ENCODE measurements around the gene PCID2.

Gene PCID2

DNA sequence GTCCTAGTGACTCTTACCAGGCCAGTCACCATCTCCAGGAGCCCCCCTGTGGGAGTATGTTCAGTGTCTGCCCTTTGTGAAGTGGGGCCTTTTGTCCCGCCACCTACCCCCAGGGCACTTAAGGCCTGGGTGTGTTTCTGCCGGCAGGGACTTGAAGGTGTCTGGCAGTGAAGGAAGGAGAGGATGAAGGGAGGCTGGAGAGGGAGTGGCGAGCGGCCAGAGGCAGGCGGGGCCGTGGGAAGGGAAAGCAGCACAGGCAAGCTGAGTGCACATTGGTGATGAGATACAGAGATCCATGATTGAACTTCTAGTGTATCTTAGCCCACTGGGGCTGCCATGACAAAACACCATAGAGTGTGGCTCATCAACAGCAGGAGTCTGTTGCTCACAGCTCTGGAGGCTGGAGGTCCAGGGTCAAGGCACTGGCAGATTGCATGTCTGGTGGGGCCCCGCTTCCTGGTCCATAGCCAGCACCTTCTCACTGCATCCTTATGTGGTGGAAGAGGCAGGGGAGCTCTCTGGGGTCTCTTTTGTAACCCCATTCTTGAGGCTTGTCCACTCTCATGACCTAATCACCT lies 18.5 kb upstream of the PCID2 start:
- no peak overlapping the region for H3K9ac ChIP-seq (ENCODE audit: insufficient read length, low read depth)
- no peaks in the 10 kb centered on the region for H3K27me3 ChIP-seq (ENCODE audit: insufficient read depth, insufficient read length)
- H3K4me1 ChIP-seq (ENCODE audit: insufficient read depth, insufficient read length) = peaks cover 4% of the 10 kb centered on the region
- peaks cover 80% of the 10 kb centered on the region for H3K36me3 ChIP-seq (ENCODE audit: insufficient read depth, insufficient read length, low read length)
- H3K9me3 ChIP-seq (ENCODE audit: insufficient read depth, low read length) = no peaks in the 10 kb centered on the region
- DNase-seq (ENCODE audit: low read depth, low spot score) = no peak
- H3K4me3 ChIP-seq (ENCODE audit: insufficient read length, low read depth) = no peak overlapping the region
- no peak for TF ChIP-seq SUZ12 (IDR thresholded peaks at IDR 0.05; ENCODE audit: extremely low read depth, insufficient read depth, insufficient read length)
- no peak for TF ChIP-seq ZNF274 (IDR thresholded peaks at IDR 0.05; ENCODE audit: low read depth, low read length)
- TF ChIP-seq YY1 (IDR thresholded peaks at IDR 0.05; ENCODE audit: insufficient read depth, insufficient read length) = no peak

DNA sequence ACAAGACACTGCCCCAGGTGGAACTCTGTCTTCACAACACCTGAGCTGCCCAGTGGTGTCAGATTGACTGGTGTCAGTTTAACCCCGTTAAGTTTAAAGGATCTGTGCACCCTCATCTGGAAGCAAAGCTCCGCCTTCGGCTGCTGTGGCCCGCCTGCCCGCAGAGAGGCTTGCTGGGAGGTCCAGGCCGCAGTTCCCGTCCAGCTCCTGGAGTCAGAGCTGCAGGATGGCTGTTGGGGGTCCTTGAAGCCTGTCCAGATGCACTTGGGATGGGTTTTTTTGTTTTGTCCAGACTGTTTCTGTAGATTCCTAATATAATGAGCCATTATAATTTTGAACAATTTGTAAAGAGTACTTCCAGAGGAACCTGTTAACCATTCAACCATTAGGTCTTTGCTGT lies 17.0 kb upstream of the PCID2 start:
- peaks cover 85% of the 10 kb centered on the region for H3K36me3 ChIP-seq (ENCODE audit: insufficient read depth, insufficient read length, low read length)
- H3K9me3 ChIP-seq (ENCODE audit: insufficient read depth, low read length) = no peaks in the 10 kb centered on the region

DNA sequence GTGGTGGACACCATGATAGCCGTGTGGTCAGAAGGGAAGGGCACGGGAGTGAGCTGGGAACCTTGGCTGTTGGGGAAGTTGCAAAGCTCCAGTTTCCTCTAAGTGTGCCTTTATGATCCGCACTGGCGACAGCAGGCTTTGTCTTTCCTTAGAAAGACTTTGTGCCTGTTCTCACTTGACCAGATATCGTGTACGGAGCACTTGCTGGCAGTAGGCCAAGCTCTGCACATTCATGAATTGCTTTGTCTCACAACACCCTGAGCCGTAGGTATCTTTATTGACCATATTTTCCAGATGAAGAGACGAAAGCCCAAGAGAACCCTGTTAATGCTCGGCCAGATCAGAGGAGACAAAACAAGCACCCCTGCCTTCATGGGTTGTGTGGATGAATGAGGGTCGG lies 16.0 kb upstream of the PCID2 start:
- peaks cover 85% of the 10 kb centered on the region for H3K36me3 ChIP-seq (ENCODE audit: insufficient read depth, insufficient read length, low read length)
- no peaks in the 10 kb centered on the region for H3K9me3 ChIP-seq (ENCODE audit: insufficient read depth, low read length)
- no peak overlapping the region for H3K9ac ChIP-seq (ENCODE audit: insufficient read length, low read depth)
- H3K27me3 ChIP-seq (ENCODE audit: insufficient read depth, insufficient read length) = no peaks in the 10 kb centered on the region
- TF ChIP-seq SUZ12 (IDR thresholded peaks at IDR 0.05; ENCODE audit: extremely low read depth, insufficient read depth, insufficient read length) (no peak), ZNF274 (IDR thresholded peaks at IDR 0.05; ENCODE audit: low read depth, low read length) (no peak), YY1 (IDR thresholded peaks at IDR 0.05; ENCODE audit: insufficient read depth, insufficient read length) (no peak)
- no peak overlapping the region for H3K4me3 ChIP-seq (ENCODE audit: insufficient read length, low read depth)
- H3K4me1 ChIP-seq (ENCODE audit: insufficient read depth, insufficient read length) = peaks cover 6% of the 10 kb centered on the region
- no peak for DNase-seq (ENCODE audit: low read depth, low spot score)

More for the DNA sequence above, 17.0 kb upstream of the PCID2 start:
- H3K4me1 ChIP-seq (ENCODE audit: insufficient read depth, insufficient read length) = peaks cover 4% of the 10 kb centered on the region
- H3K9ac ChIP-seq (ENCODE audit: insufficient read length, low read depth) = no peak overlapping the region
- no peaks in the 10 kb centered on the region for H3K27me3 ChIP-seq (ENCODE audit: insufficient read depth, insufficient read length)
- no peak for DNase-seq (ENCODE audit: low read depth, low spot score)
- no peak for TF ChIP-seq ZNF274 (IDR thresholded peaks at IDR 0.05; ENCODE audit: low read depth, low read length)
- no peak for TF ChIP-seq YY1 (IDR thresholded peaks at IDR 0.05; ENCODE audit: insufficient read depth, insufficient read length)
- no peak for TF ChIP-seq SUZ12 (IDR thresholded peaks at IDR 0.05; ENCODE audit: extremely low read depth, insufficient read depth, insufficient read length)
- H3K4me3 ChIP-seq (ENCODE audit: insufficient read length, low read depth) = no peak overlapping the region

DNA sequence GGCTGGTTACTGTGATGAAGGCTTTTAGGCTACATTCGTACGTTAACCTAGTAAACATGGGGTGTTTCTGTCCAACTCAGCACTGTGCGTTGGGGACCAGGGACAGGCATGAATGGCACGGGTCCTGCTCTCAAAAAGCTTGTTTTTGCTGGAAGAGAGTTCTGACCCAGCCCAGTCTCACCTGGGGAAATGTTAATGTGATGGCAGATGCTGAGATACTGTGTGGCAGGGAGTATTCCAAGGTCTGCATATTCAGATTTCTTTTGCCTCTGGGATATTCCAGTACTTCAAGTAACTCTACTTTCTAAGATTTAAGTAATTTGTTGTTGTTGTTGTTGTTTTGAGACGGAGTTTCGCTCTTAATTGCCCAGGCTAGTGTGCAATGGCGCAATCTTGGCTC lies 14.6 kb upstream of the PCID2 start:
- peaks cover 87% of the 10 kb centered on the region for H3K36me3 ChIP-seq (ENCODE audit: insufficient read depth, insufficient read length, low read length)
- TF ChIP-seq SUZ12 (IDR thresholded peaks at IDR 0.05; ENCODE audit: extremely low read depth, insufficient read depth, insufficient read length) (no peak), YY1 (IDR thresholded peaks at IDR 0.05; ENCODE audit: insufficient read depth, insufficient read length) (no peak), ZNF274 (IDR thresholded peaks at IDR 0.05; ENCODE audit: low read depth, low read length) (no peak)

DNA sequence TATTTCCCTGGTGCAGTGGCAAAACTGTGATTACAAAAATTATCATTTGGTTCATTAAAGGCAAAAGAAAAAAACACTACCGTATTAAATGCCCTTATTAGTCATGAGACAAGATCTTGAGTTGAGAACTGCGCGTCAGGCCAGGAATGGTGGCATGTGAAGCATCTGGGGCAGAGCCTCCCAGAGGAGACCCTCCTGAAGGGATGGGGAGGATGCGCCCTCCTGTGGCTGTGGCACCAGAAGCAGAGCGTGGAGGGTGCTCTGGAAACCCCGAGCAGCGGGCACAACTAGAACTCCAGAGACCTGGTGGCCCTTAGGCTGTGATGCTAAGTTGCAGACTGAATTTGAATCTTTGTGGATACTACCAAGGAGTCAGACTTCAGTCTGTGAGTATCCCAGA lies 12.4 kb upstream of the PCID2 start:
- no peak for TF ChIP-seq SUZ12 (IDR thresholded peaks at IDR 0.05; ENCODE audit: extremely low read depth, insufficient read depth, insufficient read length)
- no peak for TF ChIP-seq YY1 (IDR thresholded peaks at IDR 0.05; ENCODE audit: insufficient read depth, insufficient read length)
- no peak for TF ChIP-seq ZNF274 (IDR thresholded peaks at IDR 0.05; ENCODE audit: low read depth, low read length)
- no peaks in the 10 kb centered on the region for H3K9me3 ChIP-seq (ENCODE audit: insufficient read depth, low read length)
- DNase-seq (ENCODE audit: low read depth, low spot score) = no peak
- no peak overlapping the region for H3K9ac ChIP-seq (ENCODE audit: insufficient read length, low read depth)
- H3K27me3 ChIP-seq (ENCODE audit: insufficient read depth, insufficient read length) = no peaks in the 10 kb centered on the region
- H3K4me1 ChIP-seq (ENCODE audit: insufficient read depth, insufficient read length) = peaks cover 7% of the 10 kb centered on the region
- no peak overlapping the region for H3K4me3 ChIP-seq (ENCODE audit: insufficient read length, low read depth)
- peaks cover 68% of the 10 kb centered on the region for H3K36me3 ChIP-seq (ENCODE audit: insufficient read depth, insufficient read length, low read length)

More for the DNA sequence above, 14.6 kb upstream of the PCID2 start:
- H3K9me3 ChIP-seq (ENCODE audit: insufficient read depth, low read length) = no peaks in the 10 kb centered on the region
- H3K9ac ChIP-seq (ENCODE audit: insufficient read length, low read depth) = no peak overlapping the region
- H3K27me3 ChIP-seq (ENCODE audit: insufficient read depth, insufficient read length) = no peaks in the 10 kb centered on the region
- H3K4me1 ChIP-seq (ENCODE audit: insufficient read depth, insufficient read length) = peaks cover 6% of the 10 kb centered on the region
- H3K4me3 ChIP-seq (ENCODE audit: insufficient read length, low read depth) = no peak overlapping the region
- no peak for DNase-seq (ENCODE audit: low read depth, low spot score)

DNA sequence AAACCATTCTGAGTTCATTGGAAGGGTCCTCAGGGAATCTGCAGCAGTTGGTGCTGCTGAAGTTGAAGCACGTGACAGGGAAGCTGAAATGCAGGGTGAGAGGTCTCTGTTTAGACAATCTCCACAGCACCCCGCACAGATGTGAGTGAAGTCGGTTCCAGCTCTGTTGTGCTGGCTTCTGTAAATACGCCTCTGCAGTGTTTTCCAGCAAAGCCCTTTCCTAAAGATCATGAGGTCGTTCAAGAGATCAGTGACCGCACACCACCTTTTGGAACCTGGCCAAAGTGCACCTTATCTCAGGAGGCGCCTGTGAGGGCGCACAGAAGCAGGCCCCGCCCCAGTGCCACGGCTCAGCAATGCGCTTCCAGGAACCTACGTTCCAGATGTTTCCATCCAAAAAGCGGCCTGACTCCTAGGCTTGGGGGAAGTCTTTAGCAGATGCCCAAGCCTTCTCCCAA lies 11.7 kb upstream of the PCID2 start:
- no peak for DNase-seq (ENCODE audit: low read depth, low spot score)
- Histone ChIP-seq H3K9me3 (ENCODE audit: insufficient read depth, low read length) (no peaks in the 10 kb centered on the region), H3K36me3 (ENCODE audit: insufficient read depth, insufficient read length, low read length) (peaks cover 61% of the 10 kb centered on the region), H3K9ac (ENCODE audit: insufficient read length, low read depth) (no peak overlapping the region), H3K27me3 (ENCODE audit: insufficient read depth, insufficient read length) (no peaks in the 10 kb centered on the region), H3K4me3 (ENCODE audit: insufficient read length, low read depth) (no peak overlapping the region), H3K4me1 (ENCODE audit: insufficient read depth, insufficient read length) (peaks cover 13% of the 10 kb centered on the region)
- no peak for TF ChIP-seq ZNF274 (IDR thresholded peaks at IDR 0.05; ENCODE audit: low read depth, low read length)
- TF ChIP-seq YY1 (IDR thresholded peaks at IDR 0.05; ENCODE audit: insufficient read depth, insufficient read length) = no peak
- TF ChIP-seq SUZ12 (IDR thresholded peaks at IDR 0.05; ENCODE audit: extremely low read depth, insufficient read depth, insufficient read length) = no peak

DNA sequence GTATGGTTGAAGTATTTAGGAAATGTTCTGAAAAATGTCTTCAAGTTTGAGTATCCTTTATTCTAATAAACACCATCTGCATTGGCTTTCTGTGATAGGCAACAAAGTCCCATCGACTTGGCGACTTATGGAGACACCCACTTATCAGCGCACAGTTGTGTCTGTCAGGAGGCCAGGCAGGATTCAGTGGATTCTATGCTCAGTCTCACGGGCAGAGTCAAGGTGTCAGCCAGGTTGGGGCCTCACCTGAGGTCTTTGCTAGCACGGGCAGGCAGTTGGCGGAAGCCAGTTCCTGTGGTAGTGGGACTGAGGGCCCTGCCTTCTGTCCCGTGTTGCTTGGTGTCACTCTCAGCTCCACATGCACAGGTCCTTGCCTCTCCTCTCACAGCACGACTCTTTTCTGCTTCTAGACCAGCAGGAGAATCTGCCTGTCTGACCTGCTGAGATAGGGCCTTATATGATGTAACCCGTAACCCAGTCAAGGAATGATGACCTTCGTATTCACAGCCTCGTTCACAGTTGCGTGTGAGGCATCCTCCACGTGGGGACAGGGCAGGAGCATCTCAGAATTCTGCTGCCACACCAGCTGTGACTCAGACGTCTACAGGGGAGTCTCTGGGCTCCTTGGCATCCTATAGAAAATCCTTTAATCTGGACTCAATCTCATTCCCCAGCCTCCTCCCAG lies 10.9 kb upstream of the PCID2 start:
- H3K4me3 ChIP-seq (ENCODE audit: insufficient read length, low read depth) = no peak overlapping the region
- no peak overlapping the region for H3K9ac ChIP-seq (ENCODE audit: insufficient read length, low read depth)
- no peaks in the 10 kb centered on the region for H3K9me3 ChIP-seq (ENCODE audit: insufficient read depth, low read length)
- no peaks in the 10 kb centered on the region for H3K27me3 ChIP-seq (ENCODE audit: insufficient read depth, insufficient read length)
- H3K4me1 ChIP-seq (ENCODE audit: insufficient read depth, insufficient read length) = peaks cover 13% of the 10 kb centered on the region
- peaks cover 58% of the 10 kb centered on the region for H3K36me3 ChIP-seq (ENCODE audit: insufficient read depth, insufficient read length, low read length)
- TF ChIP-seq SUZ12 (IDR thresholded peaks at IDR 0.05; ENCODE audit: extremely low read depth, insufficient read depth, insufficient read length) = no peak
- no peak for TF ChIP-seq ZNF274 (IDR thresholded peaks at IDR 0.05; ENCODE audit: low read depth, low read length)
- TF ChIP-seq YY1 (IDR thresholded peaks at IDR 0.05; ENCODE audit: insufficient read depth, insufficient read length) = no peak
- no peak for DNase-seq (ENCODE audit: low read depth, low spot score)
